SK-N-SH (cell line): ENCODE measurements around the gene CENPP.

ENCODE experiments used
- CTCF ChIP-seq: fragments of 200-600 bp; sonication (generic); IDR thresholded peaks from 2 replicates; pipeline ENCODE4 v1.6.1; 2017; ENCODE audit warnings: antibody characterized with exemption, mild to moderate bottlenecking, moderate library complexity
- FOXM1 ChIP-seq: IDR thresholded peaks from 2 replicates; pipeline ENCODE4 v1.4.0; 2012; ENCODE audit warnings: low read depth, mild to moderate bottlenecking
- IRF3 ChIP-seq: fragments of 150-350 bp; IDR thresholded peaks from 2 replicates; pipeline ENCODE4 v1.6.1; 2016; ENCODE audit warnings: mild to moderate bottlenecking, low read depth, low read length
- RXRA ChIP-seq: IDR thresholded peaks from 2 replicates; pipeline ENCODE4 v1.4.0; 2012; ENCODE audit warnings: low read depth, mild to moderate bottlenecking, borderline replicate concordance
- TAF1 ChIP-seq: IDR thresholded peaks from 2 replicates; pipeline ENCODE4 v1.6.1; 2012; ENCODE audit warnings: low read depth, mild to moderate bottlenecking, low read length, moderate library complexity, borderline replicate concordance
- TEAD4 ChIP-seq: IDR thresholded peaks from 2 replicates; pipeline ENCODE4 v1.4.0; 2012; ENCODE audit warnings: mild to moderate bottlenecking, borderline replicate concordance; ENCODE audit not compliant: insufficient read depth
- USF2 ChIP-seq: fragments of 150-350 bp; IDR thresholded peaks from 2 replicates; pipeline ENCODE4 v1.6.1; 2017; ENCODE audit warnings: antibody characterized with exemption, low read length, low read depth, borderline replicate concordance
- YY1 ChIP-seq: IDR thresholded peaks from 2 replicates; pipeline ENCODE4 v1.4.0; 2012; ENCODE audit warnings: low read depth, mild to moderate bottlenecking

GRCh38 chr9:92499701-92500100 is 173.9 kb downstream of the CENPP start:
- no peak for TF ChIP-seq TAF1
- TF ChIP-seq RXRA, result no peak
- no peak for TF ChIP-seq CTCF
- no peak for TF ChIP-seq YY1
- TF ChIP-seq USF2, result no peak
- no peak for TF ChIP-seq IRF3
- no peak for TF ChIP-seq TEAD4
- TF ChIP-seq FOXM1, result no peak
